AG08396 (cell line): ENCODE measurements around the gene C1orf174.
"Not testable (repeated sequence)": the region's sequence is repeated elsewhere in the genome, so short reads cannot be mapped to it uniquely, and the experiment has no call there.

ENCODE experiments used
- DNase-seq: peaks from one replicate; pipeline ENCODE4 v3.0.0; 2012; ENCODE audit warnings: low spot score, mixed read lengths

The C1orf174 gene

DNA sequence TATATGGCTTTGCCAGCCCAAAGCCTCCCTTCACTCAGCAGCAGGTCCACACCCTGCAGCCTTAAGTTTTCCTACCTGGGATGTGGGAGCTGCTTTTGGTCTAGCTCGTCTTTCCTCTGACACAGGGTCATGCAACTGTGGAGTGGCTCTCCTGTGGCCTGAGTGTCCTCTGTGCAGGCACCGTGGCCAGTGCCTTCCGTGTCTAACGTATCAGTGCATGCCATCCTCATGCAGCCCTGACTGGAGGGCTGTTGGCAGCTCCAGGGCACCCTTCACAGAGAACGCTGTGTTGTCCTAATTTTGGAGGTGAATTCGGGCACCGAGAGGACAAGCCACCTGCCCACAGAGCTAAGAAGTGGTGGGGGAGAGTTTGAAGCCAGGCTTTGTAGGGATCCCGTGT lies 25.7 kb upstream of the C1orf174 start:
- DNase-seq, result no peak

DNA sequence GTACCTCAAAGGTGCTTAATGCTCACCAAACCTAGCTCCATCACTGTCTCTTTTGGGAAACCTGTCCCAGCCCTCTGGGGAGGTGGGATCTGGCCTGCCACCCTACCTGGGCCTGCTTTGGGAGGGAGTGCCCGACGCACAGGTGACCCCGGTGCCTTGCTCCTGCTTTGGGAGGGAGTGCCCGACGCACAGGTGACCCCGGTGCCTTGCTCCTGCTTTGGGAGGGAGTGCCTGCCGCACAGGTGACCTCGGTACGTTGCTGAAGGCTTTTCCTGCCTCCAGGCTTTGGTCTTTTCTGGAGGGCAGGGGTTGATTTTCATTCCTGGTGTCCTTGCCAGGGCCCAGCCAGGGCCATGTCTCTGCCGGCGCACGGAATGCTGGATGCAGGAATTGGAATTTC lies 25.2 kb upstream of the C1orf174 start:
- no peak for DNase-seq

DNA sequence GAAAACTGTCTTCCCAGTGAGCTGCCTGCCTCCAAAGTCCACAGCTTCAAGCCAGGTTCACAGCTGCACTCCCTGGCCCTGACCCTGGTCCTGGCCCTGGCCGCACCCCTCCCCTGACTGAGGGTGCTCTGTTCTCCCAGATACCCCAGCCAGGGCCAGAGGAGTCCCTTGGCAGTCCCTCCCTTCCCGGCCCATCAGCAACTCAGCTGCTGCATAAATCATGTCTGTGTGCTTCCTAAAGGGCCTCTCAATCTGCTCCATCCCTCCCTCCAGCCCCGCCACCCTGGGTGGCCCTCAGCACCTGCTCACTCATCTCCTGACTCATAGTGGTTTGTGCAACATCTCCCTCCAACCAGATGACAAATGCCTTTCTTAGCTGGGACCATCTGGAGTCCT lies 24.8 kb upstream of the C1orf174 start:
- DNase-seq, result no peak

DNA sequence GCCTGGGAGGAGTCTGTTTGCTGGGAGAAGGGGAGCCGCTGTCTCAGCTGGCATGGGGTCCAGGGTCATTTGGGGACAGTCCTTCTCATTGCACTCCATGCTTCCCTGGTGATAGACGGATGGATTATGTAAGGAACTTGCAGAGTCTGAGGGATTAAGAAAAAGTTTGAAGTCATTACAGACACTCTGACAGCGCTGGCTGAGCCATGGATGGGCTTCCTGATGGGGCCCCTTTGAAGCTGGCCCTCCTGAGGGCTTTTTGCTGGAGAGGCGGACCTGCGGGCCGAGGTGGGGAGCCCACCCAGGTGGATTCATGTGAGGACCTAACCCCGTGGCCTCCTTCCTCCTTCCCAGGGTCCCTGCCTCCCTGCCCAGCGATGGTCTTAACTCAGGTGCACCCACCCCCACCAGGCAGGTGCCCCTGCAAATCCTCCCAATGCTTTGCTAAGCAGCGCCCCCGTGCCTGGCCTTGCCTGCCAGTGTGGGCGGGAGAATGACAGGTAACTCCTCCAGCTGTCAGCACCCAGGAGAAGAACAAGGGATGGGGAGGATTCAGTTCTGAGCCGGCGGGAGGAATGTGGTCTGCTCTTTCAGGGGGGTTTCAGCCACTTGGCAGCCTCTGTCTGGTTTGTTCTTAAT lies 24.2 kb upstream of the C1orf174 start:
- DNase-seq, result no peak

DNA sequence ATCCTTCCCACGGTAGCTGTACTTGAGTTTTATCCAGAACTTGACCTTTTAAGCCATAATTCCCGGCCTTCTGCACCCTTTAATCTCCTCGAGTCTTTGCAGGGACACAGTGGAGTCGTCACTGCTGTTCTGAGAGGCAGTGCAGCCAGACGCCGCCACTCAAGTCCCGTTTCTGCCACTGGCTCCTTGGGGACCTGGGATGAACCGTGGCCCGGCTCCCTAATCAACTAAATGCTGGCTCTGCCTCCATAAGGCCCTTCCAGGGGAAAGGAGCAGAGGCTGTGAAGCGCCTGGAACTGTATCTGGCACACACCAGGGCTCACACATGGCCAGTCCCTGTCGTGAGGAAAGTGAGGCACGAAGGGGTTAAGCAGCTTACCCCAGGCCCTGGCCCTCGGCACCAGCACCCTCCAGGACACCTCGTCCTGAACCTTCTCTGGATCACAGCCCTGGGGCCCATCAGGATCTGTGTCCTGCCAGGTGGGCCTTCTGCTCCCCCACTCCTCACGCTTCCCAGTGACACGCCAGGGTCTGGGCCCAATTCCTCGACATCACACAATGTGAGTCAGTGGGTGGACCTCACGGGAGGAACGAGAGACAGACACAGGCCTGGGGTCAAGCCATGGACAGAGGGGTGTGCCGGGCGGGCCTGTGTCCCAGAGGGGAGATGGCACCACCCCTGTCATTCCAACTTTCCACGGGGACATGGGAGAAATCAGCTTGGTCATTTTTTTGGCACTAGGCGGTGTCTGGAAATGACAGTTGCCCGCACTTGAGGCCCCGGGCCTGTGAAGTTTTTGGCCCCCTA lies 23.5 kb upstream of the C1orf174 start:
- DNase-seq, result no peak

DNA sequence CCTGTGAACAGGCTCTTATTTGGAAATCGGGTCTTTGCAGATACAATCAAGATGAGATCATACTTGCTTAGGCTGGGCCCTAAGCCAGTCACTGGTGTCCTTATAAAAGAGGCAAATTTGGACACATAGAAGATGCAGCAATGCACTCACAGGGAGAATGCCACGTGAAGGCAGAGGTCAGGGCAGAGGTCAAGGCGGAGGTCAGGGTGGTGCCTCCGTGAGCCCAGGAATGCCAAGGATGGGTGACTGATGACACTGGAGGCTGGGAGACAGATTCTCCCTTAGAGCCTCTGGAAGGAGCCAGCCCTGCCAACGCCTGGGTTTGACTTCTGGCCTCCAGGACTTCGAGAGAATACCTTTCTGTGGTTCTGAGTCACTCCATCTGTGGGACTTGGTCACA lies 22.8 kb upstream of the C1orf174 start:
- no peak for DNase-seq

DNA sequence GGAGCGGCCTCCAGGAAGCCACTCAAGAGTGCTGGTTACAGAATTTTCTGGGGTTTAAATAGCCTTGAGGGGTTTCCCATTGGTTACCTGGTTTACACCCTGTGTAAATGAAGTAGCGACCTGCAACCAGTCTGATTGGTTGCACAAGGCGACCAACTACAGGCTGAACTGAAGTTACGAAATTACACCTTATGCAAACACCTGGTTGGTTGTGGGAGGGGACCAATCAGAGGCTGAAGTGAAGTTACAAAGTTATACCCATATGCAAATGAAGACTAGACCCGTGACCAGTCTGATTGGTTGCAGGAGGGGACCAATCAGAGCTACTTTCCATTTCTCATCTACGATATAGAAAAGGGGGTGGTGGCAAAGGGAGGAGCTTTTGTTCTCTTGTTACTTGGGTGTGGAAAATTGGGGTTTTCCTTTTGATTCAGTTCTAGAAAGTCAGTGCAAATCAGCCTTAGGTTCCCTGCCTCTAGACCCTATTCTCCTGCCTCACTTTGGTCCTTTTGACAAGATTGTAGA lies 22.2 kb upstream of the C1orf174 start:
- no peak for DNase-seq

DNA sequence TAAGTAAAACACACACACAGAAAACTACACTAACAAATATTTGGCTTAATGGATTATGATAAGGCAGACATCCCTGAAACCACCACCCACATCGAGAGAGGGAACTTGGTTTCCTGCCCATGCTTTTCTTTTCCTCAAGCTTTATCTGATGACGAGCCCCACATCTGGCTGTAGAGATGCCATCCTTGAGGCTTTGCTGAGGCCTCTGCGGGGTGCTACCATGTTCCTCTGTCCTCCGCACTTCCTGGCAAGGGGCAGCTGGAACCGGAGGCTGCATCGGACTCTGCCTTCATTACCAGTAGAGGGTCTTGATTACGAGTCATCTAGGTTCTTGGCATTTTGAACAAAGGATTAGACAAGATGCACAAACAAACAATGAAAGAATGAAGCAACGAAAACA lies 21.7 kb upstream of the C1orf174 start:
- no peak for DNase-seq

DNA sequence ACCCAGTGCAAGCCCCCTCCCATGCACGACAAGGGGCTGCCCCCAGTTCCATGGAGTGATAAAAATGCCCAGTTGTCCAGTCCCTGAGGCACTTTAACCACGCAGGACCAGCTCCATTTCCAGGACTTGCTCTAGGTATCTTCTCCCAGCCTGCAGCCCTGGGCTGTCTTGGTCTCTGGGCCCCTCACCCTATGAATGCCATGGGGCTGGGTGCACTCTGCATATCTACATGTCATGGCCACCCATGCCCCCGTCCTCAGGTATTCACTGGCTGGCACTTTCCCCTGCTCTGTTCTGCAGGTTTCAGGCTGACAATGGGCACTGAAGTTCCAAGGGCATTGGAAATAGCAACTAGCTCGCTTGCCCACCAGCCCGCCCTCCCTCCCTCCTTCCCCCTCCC lies 19.6 kb upstream of the C1orf174 start:
- DNase-seq, result no peak

DNA sequence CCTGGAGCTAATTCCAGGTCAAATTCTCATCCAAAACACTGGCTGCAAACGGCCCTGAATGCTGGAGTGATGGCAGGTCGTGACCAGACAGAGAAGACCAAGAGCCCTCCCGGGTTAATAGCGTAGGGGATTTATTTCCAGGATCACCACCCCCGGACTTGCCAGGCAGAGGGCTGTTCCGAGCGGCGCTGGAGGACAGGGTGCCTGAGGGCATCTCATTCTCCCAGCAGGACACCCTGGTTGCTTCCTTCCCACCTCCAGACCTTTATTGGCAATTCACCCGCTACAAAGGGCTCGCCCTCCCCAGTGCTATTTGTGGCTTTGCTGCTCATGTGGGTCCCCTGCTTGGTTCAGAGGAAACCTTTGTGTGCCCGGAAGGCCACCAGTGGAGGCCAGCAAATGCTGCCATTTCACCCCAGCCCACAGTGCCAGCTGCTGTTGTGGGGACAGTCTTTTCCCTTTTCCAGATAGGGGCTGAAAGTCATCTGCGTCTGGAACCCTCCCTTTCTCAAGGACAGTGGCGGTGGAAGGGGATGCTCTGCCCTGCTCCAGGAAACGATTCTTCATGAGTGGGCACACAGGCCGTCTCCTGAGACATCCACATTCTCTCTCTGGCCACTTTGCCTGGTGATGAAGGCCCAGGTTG lies 19.0 kb upstream of the C1orf174 start:
- DNase-seq, result no peak

DNA sequence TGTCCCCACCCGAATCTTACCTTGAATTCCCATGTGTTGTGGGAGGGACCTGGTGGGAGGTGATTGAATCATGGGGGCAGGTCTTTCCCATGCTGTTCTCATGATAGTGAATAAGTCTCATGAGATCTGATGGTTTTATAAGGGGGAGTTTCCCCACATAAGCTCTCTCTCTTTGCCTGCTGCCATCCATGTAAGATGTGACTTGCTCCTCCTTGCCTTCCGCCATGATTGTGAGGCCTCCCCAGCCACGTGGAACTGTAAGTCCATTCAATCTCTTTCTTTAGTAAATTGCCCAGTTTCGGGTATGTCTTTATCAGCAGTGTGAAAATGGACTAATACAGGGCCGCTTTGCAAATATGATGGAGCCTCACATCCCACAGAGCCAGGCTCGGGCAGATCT lies 18.3 kb upstream of the C1orf174 start:
- DNase-seq, result not testable (repeated sequence)

DNA sequence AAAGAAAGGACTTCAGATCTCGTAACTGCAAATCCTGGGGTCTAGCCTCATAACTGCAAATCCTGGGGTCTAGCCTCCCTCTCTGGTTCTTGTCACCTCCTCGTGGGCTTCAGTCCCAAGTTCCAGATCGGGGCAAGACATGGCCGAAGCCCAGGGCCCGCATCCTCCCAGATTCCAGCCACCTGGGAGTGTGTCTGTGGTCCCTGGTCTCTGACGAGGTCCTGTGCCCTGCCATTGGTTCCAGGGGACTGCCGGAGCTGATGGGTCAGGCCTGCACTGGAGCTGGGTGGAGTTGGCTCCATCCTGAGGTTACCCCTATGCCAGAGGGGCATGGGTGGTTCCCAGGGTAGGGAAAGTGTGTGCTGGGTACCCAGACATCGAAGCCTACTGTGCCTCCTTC lies 17.7 kb upstream of the C1orf174 start:
- no peak for DNase-seq

DNA sequence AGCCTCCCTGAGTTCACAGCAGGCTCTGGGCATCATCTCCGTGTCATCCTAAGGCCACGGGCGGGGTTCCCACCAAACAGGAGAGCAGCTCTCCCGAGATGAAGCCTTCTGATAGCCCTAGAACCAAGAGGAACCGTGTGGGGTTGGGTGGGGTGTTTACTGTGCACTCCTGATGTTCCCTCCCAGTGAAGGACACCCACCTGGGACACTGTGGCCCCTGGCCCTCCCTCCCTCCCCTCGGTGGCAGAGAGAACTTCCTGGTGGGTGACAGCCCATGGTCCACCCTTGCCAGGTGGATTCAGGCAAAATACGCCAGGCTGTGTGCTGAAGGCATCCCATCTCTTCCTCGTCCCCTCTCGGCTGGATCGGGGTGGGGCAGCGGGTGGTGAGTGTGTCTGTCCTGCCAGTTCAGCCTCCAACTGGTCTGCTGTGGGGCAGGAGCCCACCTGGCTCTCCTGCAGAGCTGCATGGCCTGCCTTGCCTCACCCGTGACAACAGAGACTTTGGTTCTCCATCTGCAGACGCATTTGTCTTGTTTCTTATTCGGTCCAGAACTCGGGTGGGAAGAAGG lies 15.6 kb upstream of the C1orf174 start:
- no peak for DNase-seq

DNA sequence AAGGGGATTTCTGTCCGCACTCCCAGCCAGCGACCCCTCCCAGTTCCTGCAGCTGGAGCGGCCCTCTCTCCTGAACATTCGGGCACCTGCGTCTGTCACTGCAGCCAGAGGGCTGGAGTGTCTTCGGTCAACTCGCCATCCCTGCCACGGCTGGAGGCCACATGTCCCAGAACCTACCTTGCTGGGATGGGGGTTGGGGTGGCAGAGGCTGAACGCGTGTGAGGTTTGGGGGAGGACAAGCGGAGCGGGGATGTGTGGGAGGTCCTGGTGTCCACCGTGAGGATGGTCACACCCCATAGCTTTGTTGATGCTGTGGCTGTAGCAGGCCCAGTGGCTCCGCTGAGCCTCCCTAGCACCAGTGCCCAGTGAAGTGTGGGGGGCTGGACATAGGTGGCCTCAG lies 14.8 kb upstream of the C1orf174 start:
- DNase-seq, result no peak

DNA sequence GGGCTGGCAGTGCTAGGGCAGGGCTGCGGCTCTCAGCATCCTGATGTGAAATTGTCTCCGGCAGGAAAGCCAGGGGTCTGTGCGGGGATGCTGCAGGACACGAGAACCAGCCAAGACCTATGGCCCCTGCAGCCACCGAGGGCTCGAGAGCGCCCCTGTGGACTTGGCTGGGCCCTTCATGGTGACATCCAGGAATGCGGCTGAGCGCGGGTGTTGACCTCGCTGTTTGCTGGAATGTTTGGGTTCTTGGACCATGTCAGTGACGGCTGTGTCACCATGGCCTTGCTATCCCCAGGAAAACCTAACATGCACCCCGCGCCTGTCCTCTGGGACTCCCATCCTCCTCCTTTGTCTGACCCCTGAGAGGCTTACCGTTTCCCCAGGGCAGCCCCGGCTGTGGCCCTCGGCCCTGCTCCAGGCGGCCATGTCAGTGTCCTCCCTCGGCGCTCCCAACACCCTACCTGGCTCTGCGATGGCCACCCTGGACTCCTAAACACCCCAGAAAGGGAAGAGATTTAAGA lies 14.3 kb upstream of the C1orf174 start:
- DNase-seq, result no peak

DNA sequence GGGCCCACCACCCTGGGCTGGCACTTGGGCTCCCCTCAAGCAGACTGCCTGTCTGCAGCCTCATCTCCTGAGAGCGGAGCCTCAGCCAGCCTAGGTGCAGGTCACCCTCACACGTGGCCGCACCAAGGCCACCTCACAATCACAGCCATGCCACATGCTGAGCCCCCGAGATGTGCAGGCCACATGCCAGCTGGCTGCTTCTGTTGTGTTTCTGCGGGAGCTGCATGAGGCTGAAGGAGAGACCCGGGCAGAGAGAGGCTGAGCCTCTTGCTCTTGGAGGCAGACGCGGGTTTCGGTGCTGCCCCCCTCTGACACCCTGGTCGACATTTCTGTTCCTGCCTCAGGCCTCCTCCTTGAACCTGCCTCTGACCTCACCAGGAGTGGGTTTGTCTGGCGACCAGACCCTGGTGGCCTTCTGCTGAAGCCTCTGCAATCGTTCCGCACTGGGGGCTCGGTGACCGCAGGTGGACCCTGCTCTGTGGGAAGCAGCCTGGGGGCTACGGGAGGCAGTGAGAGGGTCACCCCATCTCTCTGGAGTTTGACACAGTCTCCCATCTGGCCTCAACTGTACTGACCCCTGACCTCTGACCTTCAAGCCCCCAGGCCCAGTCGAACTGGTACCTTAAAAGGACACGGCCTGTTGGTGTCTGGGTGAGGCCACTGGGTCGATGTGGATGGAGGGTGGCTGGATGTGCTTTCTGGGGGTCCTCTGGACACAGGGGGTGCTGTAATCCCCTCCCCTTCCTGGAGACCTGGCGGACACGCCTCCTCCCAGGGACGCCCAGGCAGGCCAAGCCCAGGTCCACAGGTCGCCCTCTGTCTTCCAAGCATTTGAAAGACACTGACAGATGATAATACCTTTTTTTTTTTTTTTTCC lies 13.0 kb upstream of the C1orf174 start:
- DNase-seq, result no peak

DNA sequence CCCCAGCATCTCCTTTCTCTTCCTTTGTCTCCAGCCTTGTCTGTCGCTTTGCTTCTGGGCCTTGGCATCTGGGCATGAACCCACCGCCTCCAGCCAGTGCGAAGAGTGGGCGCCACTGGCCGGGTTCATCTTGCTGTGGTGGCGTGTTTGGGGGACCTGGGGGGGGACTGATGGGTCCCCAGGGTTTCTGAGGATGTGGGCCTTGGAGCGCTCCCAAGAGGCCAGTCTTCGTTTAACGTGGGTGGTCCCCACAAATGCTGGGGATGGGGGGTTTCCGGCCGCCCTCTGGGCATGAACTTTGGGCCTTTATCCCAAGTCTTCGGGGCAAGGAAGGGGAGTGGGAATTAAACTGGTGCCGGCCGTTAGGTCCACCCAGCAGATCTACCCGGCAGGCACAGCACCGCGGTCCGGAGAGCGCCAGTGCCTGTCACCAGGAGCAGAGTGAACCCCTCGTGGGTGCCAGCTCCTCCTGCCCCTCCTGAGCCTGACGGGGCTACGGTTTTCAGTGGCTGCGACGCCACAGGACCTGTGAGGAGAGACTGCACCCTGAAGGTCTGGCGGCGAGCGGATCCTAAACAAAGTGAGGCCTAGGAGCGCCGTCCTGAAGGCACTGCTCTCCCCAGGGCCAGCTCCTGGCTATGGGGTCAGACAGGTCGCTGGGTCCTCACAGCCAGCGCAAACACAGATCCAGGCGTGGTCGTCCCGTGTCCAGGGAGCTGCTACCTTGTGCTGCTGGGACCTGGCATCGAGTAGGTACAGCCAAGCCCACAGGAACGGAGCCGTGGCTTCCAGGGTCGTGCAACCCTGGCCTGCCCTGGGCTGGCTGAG lies 12.1 kb upstream of the C1orf174 start:
- DNase-seq, result no peak

DNA sequence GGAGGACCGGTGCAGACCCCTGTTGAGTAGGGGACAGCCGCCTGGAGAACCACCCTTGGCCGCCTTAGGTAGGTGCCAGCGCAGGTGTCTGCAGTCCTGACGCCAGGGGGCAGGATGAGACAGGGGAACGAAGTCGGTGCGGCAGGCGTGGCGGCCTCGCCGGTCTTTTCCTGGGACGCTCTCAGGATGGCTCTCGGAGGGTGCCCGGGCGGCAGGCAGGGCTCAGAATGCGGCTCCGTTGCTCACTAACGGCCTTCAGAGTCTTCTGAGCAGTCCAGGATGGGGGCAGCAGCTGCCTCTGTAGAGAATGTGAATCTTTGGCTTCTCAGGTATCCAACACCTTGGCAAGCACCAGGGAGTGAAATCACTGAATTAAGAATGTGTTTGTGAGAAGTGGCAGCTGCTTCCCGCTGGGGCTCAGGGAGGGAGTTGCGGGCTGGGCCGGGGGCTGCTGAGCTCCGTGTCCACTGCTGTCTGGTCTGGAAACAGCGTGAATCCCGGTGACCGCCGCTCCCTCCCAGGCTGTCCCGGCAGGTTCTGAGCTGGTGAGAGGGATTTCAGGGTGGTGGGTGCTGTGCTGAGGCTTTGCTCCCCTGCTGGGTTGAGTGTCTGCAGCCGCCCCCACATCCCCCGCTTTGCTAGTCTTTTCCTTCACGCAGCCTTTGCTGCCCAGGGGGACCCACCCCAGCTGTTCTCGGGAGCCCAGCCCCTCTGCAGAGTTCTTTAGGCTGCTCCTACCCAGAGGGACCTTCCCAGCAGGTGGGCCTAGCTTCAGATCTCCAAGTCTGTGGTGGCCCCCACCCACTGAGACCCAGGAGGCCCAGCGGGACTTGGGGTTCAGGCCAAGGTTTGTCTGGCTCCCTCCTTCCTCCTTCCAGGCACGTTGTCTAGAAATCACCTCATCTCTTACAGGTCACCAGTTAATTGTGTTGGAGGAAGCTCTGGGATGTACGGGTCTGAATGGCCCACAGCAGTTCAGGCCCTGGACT lies 11.1 kb upstream of the C1orf174 start:
- DNase-seq, result peak; percentile 66

DNA sequence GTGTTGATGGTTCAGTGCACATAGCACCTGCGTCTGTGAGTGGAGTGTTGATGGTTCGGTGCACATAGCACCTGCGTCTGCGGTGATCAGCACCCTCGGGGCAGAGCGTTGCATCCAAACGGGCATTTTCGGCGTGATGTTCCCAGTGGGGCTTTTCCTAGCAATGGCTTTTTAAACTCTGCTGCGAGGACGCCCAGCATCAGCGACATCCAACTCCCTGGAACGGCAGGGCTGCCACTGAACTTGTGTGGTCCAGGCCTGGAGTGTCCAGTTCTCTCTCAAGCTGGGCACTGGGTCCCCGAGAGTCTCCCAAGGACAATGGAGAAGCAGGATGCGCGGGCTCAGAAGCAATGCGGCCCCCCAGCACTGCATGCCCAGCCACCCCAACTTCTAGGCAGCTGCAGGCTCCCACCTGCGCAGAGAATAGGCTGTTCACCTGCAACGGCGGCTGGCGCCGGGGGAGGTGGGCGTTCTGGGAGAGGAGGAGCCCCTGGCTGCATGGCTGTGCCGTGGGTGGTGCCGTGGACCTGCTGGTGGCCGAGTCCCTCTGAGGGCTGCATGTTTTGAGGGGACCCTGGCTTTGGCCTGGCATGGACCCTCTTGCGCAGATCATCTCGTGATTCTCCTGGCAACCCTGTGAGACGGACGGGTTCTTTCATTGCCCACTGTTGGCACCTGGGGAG lies 10.1 kb upstream of the C1orf174 start:
- no peak for DNase-seq
